ENCODE data around the gene RIPOR2.

Gene RIPOR2

GRCh38 chr6:24966381-24966780, 30.6 kb upstream of the RIPOR2 start:
- DNase-seq (ENCODE audit: low read depth, low spot score): no peak
- no peak overlapping the region for H3K4me3 ChIP-seq (ENCODE audit: low read depth, low read length)
- in situ Hi-C loops (cut with HindIII; ENCODE audit: low sequenced_read_pairs): no loop called here
- no peak for TF ChIP-seq CTCF (IDR thresholded peaks at IDR 0.05; ENCODE audit: low read depth, low read length)

GRCh38 chr6:24963887-24964570, 28.3 kb upstream of the RIPOR2 start:
- in situ Hi-C loops (cut with HindIII; ENCODE audit: low sequenced_read_pairs): no loop called here
- TF ChIP-seq CTCF (IDR thresholded peaks at IDR 0.05; ENCODE audit: low read depth, low read length): no peak
- H3K4me3 ChIP-seq (ENCODE audit: low read depth, low read length): no peak overlapping the region
- no peak for DNase-seq (ENCODE audit: low read depth, low spot score)

- no peak for DNase-seq (ENCODE audit: low read depth, low spot score)
- TF ChIP-seq CTCF (IDR thresholded peaks at IDR 0.05; ENCODE audit: low read depth, low read length): no peak
- in situ Hi-C loops (cut with HindIII; ENCODE audit: low sequenced_read_pairs): no loop called here
- H3K4me3 ChIP-seq (ENCODE audit: low read depth, low read length): no peak overlapping the region
These were observed 27.6 kb upstream of the RIPOR2 start for GRCh38 chr6:24963339-24963738.

- in situ Hi-C loops (cut with HindIII; ENCODE audit: low sequenced_read_pairs): no loop called here
- no peak overlapping the region for H3K4me3 ChIP-seq (ENCODE audit: low read depth, low read length)
- no peak for DNase-seq (ENCODE audit: low read depth, low spot score)
- TF ChIP-seq CTCF (IDR thresholded peaks at IDR 0.05; ENCODE audit: low read depth, low read length): no peak
These were observed 26.1 kb upstream of the RIPOR2 start for GRCh38 chr6:24961852-24962251.

- DNase-seq (ENCODE audit: low read depth, low spot score): no peak
- no peak for TF ChIP-seq CTCF (IDR thresholded peaks at IDR 0.05; ENCODE audit: low read depth, low read length)
- in situ Hi-C loops (cut with HindIII; ENCODE audit: low sequenced_read_pairs): no loop called here
- no peak overlapping the region for H3K4me3 ChIP-seq (ENCODE audit: low read depth, low read length)
These were observed 25.3 kb upstream of the RIPOR2 start for GRCh38 chr6:24960991-24961475.

GRCh38 chr6:24959319-24959718, 23.6 kb upstream of the RIPOR2 start:
- in situ Hi-C loops (cut with HindIII; ENCODE audit: low sequenced_read_pairs): no loop called here
- no peak overlapping the region for H3K4me3 ChIP-seq (ENCODE audit: low read depth, low read length)
- TF ChIP-seq CTCF (IDR thresholded peaks at IDR 0.05; ENCODE audit: low read depth, low read length): no peak
- DNase-seq (ENCODE audit: low read depth, low spot score): no peak

All from astrocyte of the spinal cord (primary cell).